Endothelial cell of umbilical vein (primary cell): ENCODE results near the gene DAND5. TPM values are rescaled to one million over a fixed set of nuclear protein-coding genes. Genes with fewer than 3 reads are reported as not detected.

Experiments used
- BruUV-seq: library from RNA; stranded (reverse); fragments of 400-500 nt; replicated peaks from 2 replicates; lab custom pipeline; 2021; lab: Mats Ljungman, UMichigan
- CTCF ChIA-PET: fragments of 300-600, 350-600 bp; sonication (Branson Sonifier 250); formaldehyde crosslinking; loops from one replicate; lab custom pipeline; 2021; ENCODE audit warnings: antibody characterized with exemption, inconsistent platforms; lab: Charles Lee
- POLR2A ChIA-PET: fragments of 300-600, 350-600 bp; sonication (Branson Sonifier 250); formaldehyde crosslinking; loops from one replicate; lab custom pipeline; 2021; ENCODE audit warnings: antibody characterized with exemption, inconsistent platforms; lab: Charles Lee
- DNase-seq: peaks from one replicate; pipeline ENCODE4 v3.0.0-alpha.2; 2011; ENCODE audit warnings: low read depth, low spot score
- FAIRE-seq: peaks from 2 replicates; lab custom pipeline; 2011; peaks lifted over from hg19 to GRCh38; lab: Jason Lieb, UNC
- H2AFZ ChIP-seq: 2 replicates; pipeline ENCODE4 v1.6.0; 2012; ENCODE audit warnings: low read depth, low read length, control low read depth, inconsistent platforms
- H3K27ac ChIP-seq: 2 replicates; pipeline ENCODE4 v1.5.1; 2011; ENCODE audit warnings: low read depth, mild to moderate bottlenecking, control low read depth, low read length, moderate library complexity; ENCODE audit not compliant: insufficient read depth
- H3K27me3 ChIP-seq, 2 experiments: 2 replicates each; pipeline versions ENCODE4 v1.6.0 to v1.6.1; 2011; ENCODE audit warnings: low read length in 2 of 2, mixed read lengths in 1 of 2; ENCODE audit not compliant: control insufficient read depth in 2 of 2, insufficient read depth in 2 of 2
- H3K36me3 ChIP-seq, 2 experiments: 2 replicates in 1 of 2; 3 replicates in 1 of 2; pipeline ENCODE4 v1.5.1; 2011; ENCODE audit warnings: low read length in 2 of 2, mild to moderate bottlenecking in 1 of 2, moderate library complexity in 1 of 2; ENCODE audit not compliant: control insufficient read depth in 2 of 2, insufficient read depth in 2 of 2; ENCODE audit errors: extremely low read depth in 1 of 2
- H3K4me1 ChIP-seq: 3 replicates; pipeline ENCODE4 v1.5.1; 2011; ENCODE audit warnings: mild to moderate bottlenecking, low read length; ENCODE audit not compliant: control insufficient read depth, insufficient read depth; ENCODE audit errors: extremely low read depth
- H3K4me2 ChIP-seq: 2 replicates; pipeline ENCODE4 v1.6.1; 2011; ENCODE audit warnings: low read length, control low read depth, mixed read lengths; ENCODE audit not compliant: insufficient read depth
- H3K4me3 ChIP-seq, 3 experiments: fragments of 200-600 bp in 1 of 3; sonication (generic), shearing (Covaris generic) in 1 of 3; replicated peaks in 1 of 3; 2 replicates each; pipeline ENCODE4 v1.5.1; 2011 to 2016; ENCODE audit warnings: control low read depth in 3 of 3, low read length in 3 of 3, mild to moderate bottlenecking in 2 of 3, inconsistent platforms in 1 of 3, low read depth in 1 of 3, moderate library complexity in 1 of 3; ENCODE audit not compliant: insufficient read depth in 1 of 3
- H3K79me2 ChIP-seq: 2 replicates; pipeline ENCODE4 v1.6.0; 2012; ENCODE audit warnings: low read length, inconsistent platforms; ENCODE audit not compliant: control insufficient read depth, insufficient read depth
- H3K9ac ChIP-seq: replicated peaks from 2 replicates; pipeline ENCODE3; 2011; ENCODE audit warnings: low read length, control low read depth; ENCODE audit not compliant: insufficient read depth; ENCODE audit errors: extremely low read depth
- H3K9me1 ChIP-seq: replicated peaks from 3 replicates; pipeline ENCODE4 v1.6.0; 2011; ENCODE audit warnings: mild to moderate bottlenecking, low read length; ENCODE audit not compliant: control insufficient read depth, insufficient read depth; ENCODE audit errors: extremely low read depth
- H3K9me3 ChIP-seq: replicated peaks from 2 replicates; pipeline ENCODE4 v1.5.1; 2012; ENCODE audit warnings: low read length, inconsistent platforms; ENCODE audit not compliant: control insufficient read depth, insufficient read depth
- H4K20me1 ChIP-seq: replicated peaks from 2 replicates; pipeline ENCODE3; 2011; ENCODE audit warnings: mild to moderate bottlenecking, low read length; ENCODE audit not compliant: control insufficient read depth, insufficient read depth; ENCODE audit errors: extremely low read depth
- CTCF ChIP-seq, 2 donors: IDR thresholded peaks; 1 replicate in 1 of 2; 2 replicates in 1 of 2; pipeline ENCODE4 v1.5.1; 2011; ENCODE audit warnings: low read length in 2 of 2, mild to moderate bottlenecking in 2 of 2, moderate library complexity in 2 of 2, control low read depth in 1 of 2, inconsistent platforms in 1 of 2, low read depth in 1 of 2; ENCODE audit not compliant: insufficient read depth in 1 of 2; ENCODE audit errors: extremely low read depth in 1 of 2
- EZH2 ChIP-seq: IDR thresholded peaks from 2 replicates; pipeline ENCODE4 v1.6.1; 2012; ENCODE audit warnings: borderline replicate concordance, low read depth, mild to moderate bottlenecking, moderate library complexity, low read length, inconsistent platforms; ENCODE audit not compliant: severe bottlenecking
- FOS ChIP-seq: IDR thresholded peaks from 2 replicates; pipeline ENCODE4 v1.6.1; 2011; ENCODE audit warnings: mild to moderate bottlenecking, low read length, moderate library complexity, borderline replicate concordance; ENCODE audit not compliant: insufficient read depth
- GATA2 ChIP-seq: IDR thresholded peaks from 2 replicates; pipeline ENCODE4 v1.7.0; 2011; ENCODE audit warnings: low read depth, mild to moderate bottlenecking, moderate library complexity, mixed read lengths, low read length; ENCODE audit not compliant: insufficient read length, insufficient read depth
- JUN ChIP-seq: IDR thresholded peaks from 2 replicates; pipeline ENCODE4 v1.6.1; 2011; ENCODE audit warnings: borderline replicate concordance, low read depth; ENCODE audit not compliant: insufficient read length, insufficient read depth
- MAX ChIP-seq: IDR thresholded peaks from 2 replicates; pipeline ENCODE4 v1.6.1; 2011; ENCODE audit not compliant: insufficient read depth, insufficient read length
- MYC ChIP-seq: IDR thresholded peaks from one replicate; pipeline ENCODE4 v1.6.1; 2011; ENCODE audit warnings: mild to moderate bottlenecking, low read depth, low read length
- POLR2A ChIP-seq: IDR thresholded peaks from 2 replicates; pipeline ENCODE4 v1.6.1; 2012; ENCODE audit warnings: low read depth, mild to moderate bottlenecking, control low read depth, low read length
- POLR2AphosphoS5 ChIP-seq: IDR thresholded peaks from 2 replicates; pipeline ENCODE4 v1.6.1; 2012; ENCODE audit warnings: low read depth, mild to moderate bottlenecking, control low read depth, low read length, moderate library complexity; ENCODE audit not compliant: insufficient read depth
- dilution Hi-C: fragments of 300-500 bp; cut with MboI; formaldehyde crosslinking; loops from one replicate; pipeline ENCODE4 v1.15.0; 2019; ENCODE audit warnings: low sequenced_read_pairs; ENCODE audit not compliant: extremely low pct_ligation_motif_present
- intact Hi-C: fragments of 100-400 bp; cut with micrococcal nuclease; formaldehyde crosslinking; loops from one replicate; pipeline ENCODE4 v1.10.0; 2022
- polyA plus RNA-seq, 4 experiments: library from polyadenylated mRNA; depleted of rRNA in 3 of 4; stranded (reverse) in 3 of 4; unstranded in 1 of 4; fragments of >200 nt; gene quantifications; 2 replicates each; pipeline versions ENCODE4 v1.2.1 to v1.2.3, GENCODE V29; 2011 to 2012; ENCODE audit warnings: missing spikeins in 1 of 4
- total RNA-seq: library from RNA; stranded (reverse); gene quantifications from 2 replicates; pipeline ENCODE4 v1.2.3, GENCODE V29; 2021

The DAND5 gene
- total and polyA plus RNA-seq, 2 donors (not counting 3 experiments of a cell fraction or from before 2014, with no cell fraction given): 0.06 to 0.20 TPM

DNA sequence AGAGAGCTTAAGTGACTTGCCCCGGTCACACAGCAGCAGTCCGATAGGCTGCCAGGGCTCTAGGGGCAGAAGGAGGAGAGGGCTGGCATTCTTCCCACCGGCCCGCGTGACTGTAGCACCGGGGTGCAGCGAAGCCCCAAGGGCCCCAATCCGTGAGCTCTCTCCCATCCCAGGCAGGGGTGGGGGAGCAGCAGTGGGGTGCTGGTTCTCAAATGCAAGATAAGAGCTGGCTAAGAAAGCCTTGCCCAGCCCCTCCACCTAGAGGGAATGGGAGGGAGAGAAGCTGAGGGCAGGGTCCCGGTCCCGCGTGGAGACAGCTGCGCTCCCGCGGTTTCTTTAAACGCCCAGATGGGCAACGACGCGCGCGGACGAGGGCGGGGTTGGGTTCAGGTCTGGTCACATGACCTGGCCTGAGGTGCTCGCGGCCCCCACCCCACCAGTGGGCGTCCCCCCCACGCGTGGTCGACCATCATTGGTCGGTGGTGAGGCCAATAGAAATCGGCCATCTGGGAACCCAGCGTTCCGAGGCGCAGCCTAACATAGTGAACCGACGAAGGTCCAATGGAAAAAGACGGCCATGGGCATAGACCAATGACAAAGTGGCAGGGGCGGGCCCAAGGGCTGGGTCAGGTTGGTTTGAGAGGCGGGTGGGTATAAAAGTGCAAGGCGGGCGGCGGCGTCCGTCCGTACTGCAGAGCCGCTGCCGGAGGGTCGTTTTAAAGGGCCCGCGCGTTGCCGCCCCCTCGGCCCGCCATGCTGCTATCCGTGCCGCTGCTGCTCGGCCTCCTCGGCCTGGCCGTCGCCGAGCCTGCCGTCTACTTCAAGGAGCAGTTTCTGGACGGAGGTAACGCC lies 31.2 kb upstream of the DAND5 start, which contains the start of gene CALR:
CALR (plus strand) TSS at position 683 of the 852 bp plus-strand sequence; CDS start at position 754, 71 bp downstream.
- peak; percentile 100 for FAIRE-seq
- intact Hi-C loops (loop anchor here (1.0 to 10.0 kb wide), 5 partner anchors 8 to 153 kb away; partner anchors contain the start of genes GCDH and SYCE2), dilution Hi-C loops (no loop called here)
- Histone ChIP-seq H3K9me1 (no peaks in the 10 kb centered on the region), H3K9me3 (no peaks in the 10 kb centered on the region), H3K79me2 (peaks cover 40% of the 10 kb centered on the region), H3K4me1 (peaks cover 25% of the 10 kb centered on the region), H4K20me1 (no peaks in the 10 kb centered on the region), H3K27me3 (no peaks in the 10 kb centered on the region), H3K27ac (peak within 1 kb of the TSS; percentile 66), H3K4me2 (peak within 1 kb of the TSS; percentile 64), H2AFZ (peak within 1 kb of the TSS; percentile 49), H3K36me3 (peaks cover 13 to 32% of the 10 kb centered on the region in 2 experiments), H3K4me3 (peak within 1 kb of the TSS; percentile 75 to 98 (median 93)), H3K9ac (peak within 1 kb of the TSS; percentile 95)
- peak; percentile 100 for DNase-seq
- CTCF ChIA-PET: interaction anchor here (0.6 to 1.3 kb wide), 5 partner anchors 19 to 181 kb away, joined by 3 to 6 read pairs (median 3); partner anchors contain the start of genes GCDH and SYCE2
- POLR2A ChIA-PET: interaction anchor here (0.8 to 1.6 kb wide), 2 partner anchors 8 to 27 kb away, joined by 3 to 6 read pairs; partner anchors contain the start of gene RAD23A
- no TSS peak for BruUV-seq
- TF ChIP-seq JUN (no peak), CTCF (IDR thresholded peaks at IDR 0.05; ENCODE audit: extremely low read depth in 1 of 2, insufficient read depth in 1 of 2, low read depth in 1 of 2, low read length in 2 of 2) (no peak), MAX (peak; percentile 84), EZH2 (no peak), POLR2A (peak; percentile 99), FOS (no peak), MYC (no peak), POLR2AphosphoS5 (peak; percentile 100), GATA2 (no peak)
